NT2/D1 (cell line): ENCODE results near the gene KLF16.

Experiments used
- YY1 ChIP-seq: IDR thresholded peaks from 2 replicates; pipeline ENCODE4 v1.6.1; 2011; ENCODE audit not compliant: insufficient read length, insufficient read depth
- ZNF274 ChIP-seq: IDR thresholded peaks from 2 replicates; pipeline ENCODE4 v1.6.1; 2011; ENCODE audit warnings: mild to moderate bottlenecking, low read depth, low read length

DNA sequence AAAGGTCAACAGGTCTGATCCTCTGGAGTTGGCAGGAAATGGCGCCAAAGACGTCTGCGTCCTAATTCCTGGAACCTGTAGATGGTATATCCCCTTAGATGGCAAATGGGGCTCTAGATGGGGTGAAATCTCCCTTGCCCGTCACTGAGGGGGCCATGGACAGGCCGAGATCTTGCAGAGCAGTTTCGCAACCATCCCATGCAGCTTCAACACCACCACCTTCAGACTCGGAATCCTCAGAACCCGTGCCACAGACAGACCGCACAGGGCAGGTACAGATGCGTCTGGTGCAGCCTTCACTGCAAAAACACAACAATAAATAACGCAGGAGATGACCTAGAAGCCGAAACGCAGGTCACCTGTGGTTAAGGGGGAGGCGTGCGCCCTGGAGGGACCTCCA is 32.8 kb downstream of the KLF16 start:
- TF ChIP-seq YY1 (no peak), ZNF274 (no peak)
